ENCODE data around the gene TNPO2. TPM values are rescaled to one million over a fixed set of nuclear protein-coding genes. Genes with fewer than 3 reads are reported as not detected.
"Not testable (repeated sequence)": the region's sequence is repeated elsewhere in the genome, so short reads cannot be mapped to it uniquely, and the experiment has no call there.

TNPO2 gene
- polyA plus RNA-seq, 1 donor from 2014 or later = 4.2 TPM

- H3K36me3 Mint-ChIP-seq = peaks cover 2% of the 10 kb centered on the region
- H3K4me1 Mint-ChIP-seq = peaks cover 0 to 5% (median 4%) of the 10 kb centered on the region in 3 donors
- no peaks in the 10 kb centered on the region for H3K27me3 Mint-ChIP-seq
- H3K9me3 Mint-ChIP-seq = no peaks in the 10 kb centered on the region
- H3K4me3 Mint-ChIP-seq = peak within 1 kb of the TSS in 2 of 4 donors; percentile 20 to 44
- H3K27ac Mint-ChIP-seq = peak within 1 kb of the TSS in 1 of 3 donors; percentile 86
Observed at GRCh38 chr19:12687496-12688196, 36.1 kb downstream of the TNPO2 start, which contains the start of gene GNG14. Gene GNG14 (plus strand): TSS chr19:12687998. CDS start chr19:12688049, 51 bp downstream.

GRCh38 chr19:12685831-12686230 lies 37.9 kb downstream of the TNPO2 start:
- no peaks in the 10 kb centered on the region for H3K27me3 Mint-ChIP-seq
- H3K27ac Mint-ChIP-seq = peak overlapping the region in 1 of 3 donors; percentile 88
- H3K9me3 Mint-ChIP-seq = no peaks in the 10 kb centered on the region
- peaks cover 4 to 10% (median 9%) of the 10 kb centered on the region in 3 donors for H3K4me1 Mint-ChIP-seq
- H3K4me3 Mint-ChIP-seq = peak overlapping the region in 1 of 4 donors; percentile 75
- peaks cover 4% of the 10 kb centered on the region for H3K36me3 Mint-ChIP-seq

- H3K36me3 Mint-ChIP-seq = peaks cover 8% of the 10 kb centered on the region
- peaks cover 12 to 18% (median 17%) of the 10 kb centered on the region in 3 donors for H3K4me1 Mint-ChIP-seq
- no peaks in the 10 kb centered on the region for H3K9me3 Mint-ChIP-seq
- peak within 1 kb of the TSS; percentile 88 to 98 (median 95) for H3K27ac Mint-ChIP-seq
- H3K4me3 Mint-ChIP-seq = peak within 1 kb of the TSS; percentile 88 to 97 (median 95)
- H3K27me3 Mint-ChIP-seq = no peaks in the 10 kb centered on the region
Observed at GRCh38 chr19:12681074-12681987, 42.4 kb downstream of the TNPO2 start, which contains the start of gene DHPS. Gene DHPS (minus strand): TSS chr19:12681880. CDS start chr19:12681766, 114 bp downstream.

GRCh38 chr19:12680034-12680433 lies 43.7 kb downstream of the TNPO2 start:
- peaks cover 12 to 20% (median 19%) of the 10 kb centered on the region in 3 donors for H3K4me1 Mint-ChIP-seq
- peak overlapping the region; percentile 63 to 96 (median 78) for H3K4me3 Mint-ChIP-seq
- H3K9me3 Mint-ChIP-seq = no peaks in the 10 kb centered on the region
- H3K36me3 Mint-ChIP-seq = peaks cover 9% of the 10 kb centered on the region
- peak overlapping the region in 1 of 3 donors; percentile 53 for H3K27ac Mint-ChIP-seq
- no peaks in the 10 kb centered on the region for H3K27me3 Mint-ChIP-seq

GRCh38 chr19:12678039-12678438 lies 45.7 kb downstream of the TNPO2 start:
- H3K36me3 Mint-ChIP-seq = peaks cover 12% of the 10 kb centered on the region
- H3K4me3 Mint-ChIP-seq = not testable (repeated sequence)

GRCh38 chr19:12676928-12677327 lies 46.8 kb downstream of the TNPO2 start:
- H3K27ac Mint-ChIP-seq = peak overlapping the region in 2 of 3 donors; percentile 91 to 94
- H3K4me3 Mint-ChIP-seq = peak overlapping the region in 1 of 4 donors; percentile 61
- H3K27me3 Mint-ChIP-seq = no peaks in the 10 kb centered on the region
- H3K9me3 Mint-ChIP-seq = no peaks in the 10 kb centered on the region
- H3K36me3 Mint-ChIP-seq = peaks cover 12% of the 10 kb centered on the region
- H3K4me1 Mint-ChIP-seq = peaks cover 12 to 22% (median 19%) of the 10 kb centered on the region in 3 donors

More at GRCh38 chr19:12678039-12678438, 45.7 kb downstream of the TNPO2 start:
- H3K27me3 Mint-ChIP-seq, H3K9me3 Mint-ChIP-seq: not testable (repeated sequence)
- Mint-ChIP-seq H3K4me1 (peaks cover 12 to 20% (median 19%) of the 10 kb centered on the region in 3 donors), H3K27ac (peak overlapping the region in 1 of 3 donors; percentile 67)

- Mint-ChIP-seq H3K4me3 (peak overlapping the region in 3 of 4 donors; percentile 18 to 61 (median 44)), H3K4me1 (peaks cover 12 to 23% (median 20%) of the 10 kb centered on the region in 3 donors), H3K36me3 (peaks cover 12% of the 10 kb centered on the region), H3K27me3 (no peaks in the 10 kb centered on the region), H3K27ac (peak overlapping the region in 2 of 3 donors; percentile 91 to 94), H3K9me3 (no peaks in the 10 kb centered on the region)
Observed at GRCh38 chr19:12676384-12676792, 47.3 kb downstream of the TNPO2 start.

- peak overlapping the region in 1 of 4 donors; percentile 61 for H3K4me3 Mint-ChIP-seq
- H3K4me1 Mint-ChIP-seq = peaks cover 7 to 20% (median 17%) of the 10 kb centered on the region in 3 donors
- no peaks in the 10 kb centered on the region for H3K27me3 Mint-ChIP-seq
- peaks cover 11% of the 10 kb centered on the region for H3K36me3 Mint-ChIP-seq
- H3K27ac Mint-ChIP-seq = peak overlapping the region in 1 of 3 donors; percentile 91
- H3K9me3 Mint-ChIP-seq = no peaks in the 10 kb centered on the region
Observed at GRCh38 chr19:12675940-12676339, 47.8 kb downstream of the TNPO2 start.

- peak overlapping the region in 1 of 3 donors; percentile 78 for H3K27ac Mint-ChIP-seq
- H3K9me3 Mint-ChIP-seq = no peaks in the 10 kb centered on the region
- H3K36me3 Mint-ChIP-seq = peaks cover 10% of the 10 kb centered on the region
- H3K4me3 Mint-ChIP-seq = peak overlapping the region in 1 of 4 donors; percentile 7
- no peaks in the 10 kb centered on the region for H3K27me3 Mint-ChIP-seq
- peaks cover 5 to 19% (median 16%) of the 10 kb centered on the region in 3 donors for H3K4me1 Mint-ChIP-seq
Observed at GRCh38 chr19:12675399-12675798, 48.3 kb downstream of the TNPO2 start.

GRCh38 chr19:12672744-12673143 lies 51.0 kb downstream of the TNPO2 start:
- H3K27me3 Mint-ChIP-seq = no peaks in the 10 kb centered on the region
- peak overlapping the region in 1 of 3 donors; percentile 68 for H3K27ac Mint-ChIP-seq
- peaks cover 17 to 26% (median 21%) of the 10 kb centered on the region in 3 donors for H3K4me1 Mint-ChIP-seq
- no peaks in the 10 kb centered on the region for H3K9me3 Mint-ChIP-seq
- peaks cover 6% of the 10 kb centered on the region for H3K36me3 Mint-ChIP-seq
- H3K4me3 Mint-ChIP-seq = peak overlapping the region in 1 of 4 donors; percentile 17

GRCh38 chr19:12670159-12670928 lies 53.4 kb downstream of the TNPO2 start:
- no peaks in the 10 kb centered on the region for H3K9me3 Mint-ChIP-seq
- peak overlapping the region in 2 of 3 donors; percentile 99 to 100 for H3K27ac Mint-ChIP-seq
- peaks cover 13 to 23% (median 19%) of the 10 kb centered on the region in 3 donors for H3K4me1 Mint-ChIP-seq
- H3K36me3 Mint-ChIP-seq = peaks cover 5% of the 10 kb centered on the region
- H3K4me3 Mint-ChIP-seq = peak overlapping the region; percentile 95 to 100 (median 97)
- H3K27me3 Mint-ChIP-seq = no peaks in the 10 kb centered on the region

- H3K4me3 Mint-ChIP-seq = peak overlapping the region; percentile 95 to 100 (median 97)
- H3K27ac Mint-ChIP-seq = peak overlapping the region; percentile 99 to 100 (median 100)
- no peaks in the 10 kb centered on the region for H3K27me3 Mint-ChIP-seq
- H3K4me1 Mint-ChIP-seq = peaks cover 19 to 25% (median 23%) of the 10 kb centered on the region in 3 donors
- H3K9me3 Mint-ChIP-seq = no peaks in the 10 kb centered on the region
- H3K36me3 Mint-ChIP-seq = peaks cover 4% of the 10 kb centered on the region
Observed at GRCh38 chr19:12669270-12670158, 54.2 kb downstream of the TNPO2 start.

GRCh38 chr19:12668932-12669269 lies 54.8 kb downstream of the TNPO2 start:
- H3K4me1 Mint-ChIP-seq = peaks cover 19 to 28% (median 20%) of the 10 kb centered on the region in 3 donors
- H3K36me3 Mint-ChIP-seq = no peaks in the 10 kb centered on the region
- no peaks in the 10 kb centered on the region for H3K27me3 Mint-ChIP-seq
- peak overlapping the region; percentile 95 to 100 (median 97) for H3K4me3 Mint-ChIP-seq
- H3K27ac Mint-ChIP-seq = peak overlapping the region; percentile 99 to 100 (median 100)
- no peaks in the 10 kb centered on the region for H3K9me3 Mint-ChIP-seq

Measured in IgD-negative memory B cell (primary cell).